GM12878 (cell line): ENCODE data around the gene BCHE. TPM values are rescaled to one million over a fixed set of nuclear protein-coding genes. Genes with fewer than 3 reads are reported as not detected.

Source experiments
- ATAC-seq: fragments of 200-7000 bp; cut with Tn5 transposase; 3 replicates; pipeline ENCODE4 v1.9.1; 2020; ENCODE audit warnings: mild to moderate bottlenecking, moderate library complexity
- BruUV-seq: library from RNA; stranded (reverse); fragments of 400-500 nt; replicated peaks from 2 replicates; lab custom pipeline; 2021; lab: Mats Ljungman, UMichigan
- CTCF ChIA-PET: fragments of 300-600 bp; sonication (Branson Sonifier 250); formaldehyde crosslinking; extraction: SDS; loops from one replicate; lab custom pipeline; 2021; ENCODE audit warnings: inconsistent platforms; lab: Yijun Ruan, JAX
- POLR2A ChIA-PET: fragments of 350-600 bp; formaldehyde crosslinking; extraction: SDS; loops from one replicate; lab custom pipeline; 2021; ENCODE audit warnings: inconsistent platforms; lab: Charles Lee
- RAD21 ChIA-PET: fragments of 300-600 bp; sonication (Branson Sonifier 250); formaldehyde crosslinking; loops from one replicate; lab custom pipeline; 2023; ENCODE audit warnings: antibody characterized with exemption; ENCODE audit not compliant: unreplicated experiment; lab: Charles Lee
- SMC1A ChIA-PET: fragments of 300-600 bp; sonication (Branson Sonifier 250); formaldehyde crosslinking; loops from one replicate; lab custom pipeline; 2023; ENCODE audit not compliant: unreplicated experiment, uncharacterized antibody; lab: Charles Lee
- DNase-seq: peaks from one replicate; pipeline ENCODE4 v3.0.0-alpha.2; 2011; ENCODE audit warnings: low read depth, low spot score
- FAIRE-seq: peaks from 3 replicates; lab custom pipeline; 2011; peaks lifted over from hg19 to GRCh38; lab: Jason Lieb, UNC
- H2AFZ ChIP-seq: 2 replicates; pipeline ENCODE4 v1.6.0; 2011; ENCODE audit warnings: low read depth, low read length, control low read depth; ENCODE audit not compliant: control insufficient read depth
- H3K27ac ChIP-seq: 2 replicates; pipeline ENCODE4 v1.5.1; 2011; ENCODE audit warnings: control low read depth; ENCODE audit not compliant: control insufficient read depth, insufficient read depth
- H3K27me3 ChIP-seq, 2 experiments: replicated peaks in 1 of 2; 2 replicates each; pipeline versions ENCODE4 v1.6.0 to v1.6.1; 2011; ENCODE audit warnings: low read length in 1 of 2; ENCODE audit not compliant: control insufficient read depth in 2 of 2, insufficient read depth in 2 of 2
- H3K36me3 ChIP-seq, 2 experiments: 2 replicates each; pipeline ENCODE4 v1.5.1; 2011; ENCODE audit warnings: low read length in 1 of 2; ENCODE audit not compliant: control insufficient read depth in 2 of 2, insufficient read depth in 2 of 2
- H3K4me1 ChIP-seq: 2 replicates; pipeline ENCODE4 v1.6.1; 2011; ENCODE audit warnings: mild to moderate bottlenecking, low read length, moderate library complexity, mixed read lengths; ENCODE audit not compliant: control insufficient read depth, insufficient read depth
- H3K4me2 ChIP-seq: 2 replicates; pipeline ENCODE4 v1.6.0; 2011; ENCODE audit warnings: control low read depth; ENCODE audit not compliant: control insufficient read depth, insufficient read depth
- H3K4me3 ChIP-seq: fragments of 200-600 bp; sonication (generic); 2 replicates; pipeline ENCODE4 v1.5.1; 2016
- H3K79me2 ChIP-seq: 2 replicates; pipeline ENCODE4 v1.6.0; 2011; ENCODE audit warnings: low read length; ENCODE audit not compliant: control insufficient read depth, insufficient read depth
- H3K9ac ChIP-seq: 2 replicates; pipeline ENCODE4 v1.8.0; 2011; ENCODE audit warnings: low read length, control low read depth, mixed read lengths; ENCODE audit not compliant: control insufficient read depth, insufficient read depth
- H3K9me3 ChIP-seq: replicated peaks from 3 replicates; pipeline ENCODE4 v1.5.1; 2011; ENCODE audit warnings: mild to moderate bottlenecking, low read length; ENCODE audit not compliant: control insufficient read depth, insufficient read depth
- H4K20me1 ChIP-seq: 2 replicates; pipeline ENCODE4 v1.6.0; 2011; ENCODE audit not compliant: control insufficient read depth, insufficient read depth
- BACH1 ChIP-seq: fragments of 450-650 bp; IDR thresholded peaks from 2 replicates; pipeline ENCODE4 v1.6.1; 2017; ENCODE audit warnings: mild to moderate bottlenecking, borderline replicate concordance
- HCFC1 ChIP-seq: fragments of 150-350 bp; IDR thresholded peaks from 2 replicates; pipeline ENCODE4 v1.6.1; 2014; ENCODE audit warnings: low read length
- MLLT1 ChIP-seq: fragments of 450-650 bp; IDR thresholded peaks from 2 replicates; pipeline ENCODE4 v1.6.1; 2016; ENCODE audit warnings: mild to moderate bottlenecking
- MTA2 ChIP-seq: fragments of 450-650 bp; IDR thresholded peaks from 2 replicates; pipeline ENCODE4 v1.6.1; 2016; ENCODE audit warnings: low read depth, mild to moderate bottlenecking, moderate library complexity
- MXI1 ChIP-seq: fragments of 150-350 bp; IDR thresholded peaks from 2 replicates; pipeline ENCODE4 v1.6.1; 2011; ENCODE audit warnings: low read depth, mild to moderate bottlenecking, inconsistent platforms, low read length, improper control_type of control experiment
- NBN ChIP-seq: fragments of 450-650 bp; IDR thresholded peaks from 2 replicates; pipeline ENCODE4 v1.6.1; 2016
- NR2C1 ChIP-seq: fragments of 450-650 bp; IDR thresholded peaks from 2 replicates; pipeline ENCODE4 v1.6.1; 2017; ENCODE audit warnings: antibody characterized with exemption, mild to moderate bottlenecking, moderate library complexity
- RUNX3 ChIP-seq: IDR thresholded peaks from 2 replicates; pipeline ENCODE4 v1.6.1; 2012; ENCODE audit warnings: low read length, inconsistent platforms
- ZNF622 ChIP-seq: fragments of 450-650 bp; IDR thresholded peaks from 2 replicates; pipeline ENCODE4 v1.6.1; 2017; ENCODE audit warnings: mild to moderate bottlenecking, inconsistent platforms
- WGBS: methylation state at CpG from one replicate; pipeline ENCODE4 v1.1.6; 2016; ENCODE audit warnings: low lambda C conversion rate; ENCODE audit not compliant: insufficient replicate concordance, insufficient coverage; ENCODE audit errors: missing lambda C conversion rate; 5-methylcytosine and 5-hydroxymethylcytosine counted together
- in situ Hi-C: fragments of 300-500 bp; cut with MboI; formaldehyde crosslinking; loops from 9 replicates; pipeline ENCODE4 v1.14.3; 2018; ENCODE audit warnings: mixed read lengths
- intact Hi-C: fragments of 100-400 bp; cut with micrococcal nuclease; formaldehyde crosslinking; loops from one replicate; pipeline ENCODE4 v1.14.2; 2022; ENCODE audit not compliant: unreplicated experiment
- polyA plus RNA-seq, 11 experiments: library from polyadenylated mRNA; depleted of rRNA in 4 of 11; unstranded in 6 of 11; stranded (reverse) in 5 of 11; fragments of >200 nt; fragmentation: Nextera tagmentation in 4 of 11; fragmentation: Illumina TruSeq in 1 of 11; extraction: Ambion mirVana in 4 of 11; extraction: Trizol in 1 of 11; gene quantifications; 1 replicate in 1 of 11; 2 replicates in 10 of 11; pipeline versions ENCODE4 v1.2.1 to v1.2.3, GENCODE V29; 2011 to 2016; ENCODE audit warnings: inconsistent platforms in 2 of 11, missing spikeins in 2 of 11, low read depth in 1 of 11
- total RNA-seq, 4 experiments: library from RNA; depleted of rRNA in 3 of 4; stranded (reverse); fragments of >200 nt in 3 of 4; fragmentation: Illumina TruSeq in 1 of 4; extraction: Trizol in 1 of 4; gene quantifications; 2 replicates each; pipeline versions ENCODE4 v1.2.1 to v1.2.3, GENCODE V29; 2013 to 2021
- TF ChIP-seq, protein P1 (sequence below): fragments of 450-650 bp; IDR thresholded peaks from 2 replicates; pipeline ENCODE4 v1.6.1; 2017; ENCODE audit warnings: mild to moderate bottlenecking, low read depth, inconsistent platforms; ENCODE audit not compliant: poor library complexity, severe bottlenecking
- TF ChIP-seq, protein P2 (sequence below): fragments of 450-650 bp; IDR thresholded peaks from 2 replicates; pipeline ENCODE4 v1.6.1; 2017; ENCODE audit warnings: mild to moderate bottlenecking, moderate library complexity
- TF ChIP-seq, protein P3 (sequence below): fragments of 450-650 bp; IDR thresholded peaks from 2 replicates; pipeline ENCODE4 v1.6.1; 2017; ENCODE audit warnings: mild to moderate bottlenecking

Gene BCHE
- total and polyA plus RNA-seq, 10 of the 15 experiments (the other 5 are each of a cell fraction or from before 2014, with no cell fraction given): 16.8 to 233 (median 29.3) TPM

DNA sequence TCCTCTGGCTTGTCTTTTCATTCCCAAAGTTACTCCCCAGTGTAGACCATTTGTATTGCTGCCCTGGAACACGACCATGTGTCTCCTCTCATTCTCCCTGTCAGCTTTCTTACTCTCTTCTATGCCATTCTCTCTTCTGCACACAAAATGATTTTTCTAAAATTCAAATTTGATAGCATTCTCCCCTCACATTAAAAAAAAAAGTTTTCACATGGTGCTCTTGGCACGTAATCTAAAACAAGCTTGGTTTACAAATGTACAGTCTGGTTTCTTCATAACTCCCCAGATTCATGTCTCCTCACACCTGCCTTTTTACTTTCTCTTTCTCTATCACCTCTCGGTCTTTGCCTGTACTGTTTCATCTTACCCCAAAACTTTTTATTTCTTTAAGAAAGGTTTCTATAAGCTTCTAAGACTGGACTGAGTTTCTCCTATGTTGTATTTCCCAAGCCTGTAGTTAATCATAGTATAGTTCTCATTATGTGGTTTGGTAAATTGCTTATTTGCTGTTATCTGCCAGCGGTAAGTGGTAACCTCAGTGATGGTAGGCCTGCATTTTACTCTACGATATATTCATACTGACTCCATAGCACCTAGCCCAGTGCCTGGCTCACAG, 31.2 kb downstream of the BCHE start:
- WGBS: 42% methylated on average over 5 of the region's 5 CpGs
- DNase-seq: no peak
- Histone ChIP-seq H3K4me1 (no peaks in the 10 kb centered on the region), H2AFZ (peak overlapping the region; percentile 86), H3K4me3 (peak overlapping the region; percentile 61), H3K79me2 (no peaks in the 10 kb centered on the region), H4K20me1 (no peaks in the 10 kb centered on the region), H3K27ac (no peak overlapping the region; the same call in 1 of the 2 replicates), H3K36me3 (no peaks in the 10 kb centered on the region), H3K4me2 (peak overlapping the region; percentile 64), H3K9ac (no peak overlapping the region; the same call in 1 of the 2 replicates), H3K9me3 (no peaks in the 10 kb centered on the region), H3K27me3 (no peaks in the 10 kb centered on the region)
- FAIRE-seq: peak; percentile 65
- ChIA-PET POLR2A (interaction anchor here (0.6 to 2.7 kb wide), 9 partner anchors 11 to 121 kb away, joined by 3 to 12 read pairs (median 4); no protein-coding TSS in a partner anchor), CTCF (interaction anchor here (0.6 to 1.6 kb wide), 3 partner anchors 17 to 548 kb away, joined by 3 to 5 read pairs (median 3); no protein-coding TSS in a partner anchor), RAD21 (interaction anchor here (0.8 to 2.8 kb wide), 15 partner anchors 9 to 136 kb away, joined by 3 to 24 read pairs (median 5); partner anchors contain the start of gene BCHE), SMC1A (interaction anchor here (0.6 to 8.3 kb wide), 10 partner anchors 8 to 1439 kb away, joined by 3 to 40 read pairs (median 8); no protein-coding TSS in a partner anchor)
- peak; percentile 61 for ATAC-seq
- in situ Hi-C loops (no loop called here), intact Hi-C loops (loop anchor here (1.0 kb wide), 1 partner anchor 48 kb away; no protein-coding TSS in a partner anchor)
- no TSS peak for BruUV-seq
- TF ChIP-seq MLLT1 (peak; percentile 99), NR2C1 (no peak), MTA2 (peak; percentile 33; the same call in 1 of the 2 replicates), ZNF622 (no peak), NBN (0 out of 2 replicates have a peak, but pooled peaks have one; percentile 64), HCFC1 (no peak), BACH1 (no peak; the same call in 1 of the 2 replicates), MXI1 (peak; percentile 57; the same call in 1 of the 2 replicates), RUNX3 (peak; percentile 38)
- TF ChIP-seq, protein P1, sequence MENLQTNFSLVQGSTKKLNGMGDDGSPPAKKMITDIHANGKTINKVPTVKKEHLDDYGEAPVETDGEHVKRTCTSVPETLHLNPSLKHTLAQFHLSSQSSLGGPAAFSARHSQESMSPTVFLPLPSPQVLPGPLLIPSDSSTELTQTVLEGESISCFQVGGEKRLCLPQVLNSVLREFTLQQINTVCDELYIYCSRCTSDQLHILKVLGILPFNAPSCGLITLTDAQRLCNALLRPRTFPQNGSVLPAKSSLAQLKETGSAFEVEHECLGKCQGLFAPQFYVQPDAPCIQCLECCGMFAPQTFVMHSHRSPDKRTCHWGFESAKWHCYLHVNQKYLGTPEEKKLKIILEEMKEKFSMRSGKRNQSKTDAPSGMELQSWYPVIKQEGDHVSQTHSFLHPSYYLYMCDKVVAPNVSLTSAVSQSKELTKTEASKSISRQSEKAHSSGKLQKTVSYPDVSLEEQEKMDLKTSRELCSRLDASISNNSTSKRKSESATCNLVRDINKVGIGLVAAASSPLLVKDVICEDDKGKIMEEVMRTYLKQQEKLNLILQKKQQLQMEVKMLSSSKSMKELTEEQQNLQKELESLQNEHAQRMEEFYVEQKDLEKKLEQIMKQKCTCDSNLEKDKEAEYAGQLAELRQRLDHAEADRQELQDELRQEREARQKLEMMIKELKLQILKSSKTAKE: peak; percentile 41
- TF ChIP-seq, protein P2, sequence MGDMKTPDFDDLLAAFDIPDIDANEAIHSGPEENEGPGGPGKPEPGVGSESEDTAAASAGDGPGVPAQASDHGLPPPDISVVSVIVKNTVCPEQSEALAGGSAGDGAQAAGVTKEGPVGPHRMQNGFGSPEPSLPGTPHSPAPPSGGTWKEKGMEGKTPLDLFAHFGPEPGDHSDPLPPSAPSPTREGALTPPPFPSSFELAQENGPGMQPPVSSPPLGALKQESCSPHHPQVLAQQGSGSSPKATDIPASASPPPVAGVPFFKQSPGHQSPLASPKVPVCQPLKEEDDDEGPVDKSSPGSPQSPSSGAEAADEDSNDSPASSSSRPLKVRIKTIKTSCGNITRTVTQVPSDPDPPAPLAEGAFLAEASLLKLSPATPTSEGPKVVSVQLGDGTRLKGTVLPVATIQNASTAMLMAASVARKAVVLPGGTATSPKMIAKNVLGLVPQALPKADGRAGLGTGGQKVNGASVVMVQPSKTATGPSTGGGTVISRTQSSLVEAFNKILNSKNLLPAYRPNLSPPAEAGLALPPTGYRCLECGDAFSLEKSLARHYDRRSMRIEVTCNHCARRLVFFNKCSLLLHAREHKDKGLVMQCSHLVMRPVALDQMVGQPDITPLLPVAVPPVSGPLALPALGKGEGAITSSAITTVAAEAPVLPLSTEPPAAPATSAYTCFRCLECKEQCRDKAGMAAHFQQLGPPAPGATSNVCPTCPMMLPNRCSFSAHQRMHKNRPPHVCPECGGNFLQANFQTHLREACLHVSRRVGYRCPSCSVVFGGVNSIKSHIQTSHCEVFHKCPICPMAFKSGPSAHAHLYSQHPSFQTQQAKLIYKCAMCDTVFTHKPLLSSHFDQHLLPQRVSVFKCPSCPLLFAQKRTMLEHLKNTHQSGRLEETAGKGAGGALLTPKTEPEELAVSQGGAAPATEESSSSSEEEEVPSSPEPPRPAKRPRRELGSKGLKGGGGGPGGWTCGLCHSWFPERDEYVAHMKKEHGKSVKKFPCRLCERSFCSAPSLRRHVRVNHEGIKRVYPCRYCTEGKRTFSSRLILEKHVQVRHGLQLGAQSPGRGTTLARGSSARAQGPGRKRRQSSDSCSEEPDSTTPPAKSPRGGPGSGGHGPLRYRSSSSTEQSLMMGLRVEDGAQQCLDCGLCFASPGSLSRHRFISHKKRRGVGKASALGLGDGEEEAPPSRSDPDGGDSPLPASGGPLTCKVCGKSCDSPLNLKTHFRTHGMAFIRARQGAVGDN: peak; percentile 63; the same call in 1 of the 2 replicates
- TF ChIP-seq, protein P3, sequence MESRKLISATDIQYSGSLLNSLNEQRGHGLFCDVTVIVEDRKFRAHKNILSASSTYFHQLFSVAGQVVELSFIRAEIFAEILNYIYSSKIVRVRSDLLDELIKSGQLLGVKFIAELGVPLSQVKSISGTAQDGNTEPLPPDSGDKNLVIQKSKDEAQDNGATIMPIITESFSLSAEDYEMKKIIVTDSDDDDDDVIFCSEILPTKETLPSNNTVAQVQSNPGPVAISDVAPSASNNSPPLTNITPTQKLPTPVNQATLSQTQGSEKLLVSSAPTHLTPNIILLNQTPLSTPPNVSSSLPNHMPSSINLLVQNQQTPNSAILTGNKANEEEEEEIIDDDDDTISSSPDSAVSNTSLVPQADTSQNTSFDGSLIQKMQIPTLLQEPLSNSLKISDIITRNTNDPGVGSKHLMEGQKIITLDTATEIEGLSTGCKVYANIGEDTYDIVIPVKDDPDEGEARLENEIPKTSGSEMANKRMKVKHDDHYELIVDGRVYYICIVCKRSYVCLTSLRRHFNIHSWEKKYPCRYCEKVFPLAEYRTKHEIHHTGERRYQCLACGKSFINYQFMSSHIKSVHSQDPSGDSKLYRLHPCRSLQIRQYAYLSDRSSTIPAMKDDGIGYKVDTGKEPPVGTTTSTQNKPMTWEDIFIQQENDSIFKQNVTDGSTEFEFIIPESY: peak; percentile 94
